Measurements from ENCODE around the gene PODN.

DNA sequence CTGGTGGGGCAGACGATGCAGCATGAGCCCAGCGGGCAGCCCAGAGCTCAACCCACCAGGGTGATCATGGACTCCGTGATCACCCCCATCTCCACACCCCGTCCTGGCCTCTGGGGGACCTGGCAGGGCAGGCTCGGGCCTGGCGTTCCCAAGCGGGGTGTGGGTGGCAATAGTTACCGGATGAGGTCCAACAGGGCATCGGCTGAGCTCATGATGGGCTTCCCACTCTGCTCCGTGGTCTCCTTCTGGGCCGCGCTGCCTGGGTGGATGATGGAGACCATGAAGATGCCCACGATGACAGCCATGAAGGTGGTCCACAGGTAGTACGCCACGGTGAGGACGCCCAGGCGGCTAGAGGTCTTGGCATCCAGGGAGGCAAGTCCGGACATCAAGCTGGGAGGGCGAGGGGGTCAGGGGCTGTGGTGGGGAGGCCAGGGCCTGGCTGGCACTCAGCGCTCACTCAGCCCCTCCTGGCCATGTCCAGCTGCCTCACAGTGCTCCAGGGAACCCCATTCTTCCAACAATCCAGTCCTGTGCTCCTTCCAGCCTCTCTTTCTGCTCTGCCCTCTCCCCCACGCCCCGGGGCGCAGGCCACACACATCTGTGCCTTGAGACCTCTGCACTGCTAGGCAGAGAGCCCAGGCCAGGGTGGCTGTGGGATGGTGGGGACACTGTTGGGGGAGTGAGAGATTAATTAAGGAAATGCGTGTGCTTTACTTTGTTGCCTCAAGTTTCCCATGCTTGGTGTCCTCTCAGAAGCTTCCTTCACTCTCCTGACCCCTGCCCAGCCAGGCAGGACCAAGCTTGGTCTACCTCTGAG lies 52.8 kb downstream of the PODN start:
- TF ChIP-seq, protein P1, sequence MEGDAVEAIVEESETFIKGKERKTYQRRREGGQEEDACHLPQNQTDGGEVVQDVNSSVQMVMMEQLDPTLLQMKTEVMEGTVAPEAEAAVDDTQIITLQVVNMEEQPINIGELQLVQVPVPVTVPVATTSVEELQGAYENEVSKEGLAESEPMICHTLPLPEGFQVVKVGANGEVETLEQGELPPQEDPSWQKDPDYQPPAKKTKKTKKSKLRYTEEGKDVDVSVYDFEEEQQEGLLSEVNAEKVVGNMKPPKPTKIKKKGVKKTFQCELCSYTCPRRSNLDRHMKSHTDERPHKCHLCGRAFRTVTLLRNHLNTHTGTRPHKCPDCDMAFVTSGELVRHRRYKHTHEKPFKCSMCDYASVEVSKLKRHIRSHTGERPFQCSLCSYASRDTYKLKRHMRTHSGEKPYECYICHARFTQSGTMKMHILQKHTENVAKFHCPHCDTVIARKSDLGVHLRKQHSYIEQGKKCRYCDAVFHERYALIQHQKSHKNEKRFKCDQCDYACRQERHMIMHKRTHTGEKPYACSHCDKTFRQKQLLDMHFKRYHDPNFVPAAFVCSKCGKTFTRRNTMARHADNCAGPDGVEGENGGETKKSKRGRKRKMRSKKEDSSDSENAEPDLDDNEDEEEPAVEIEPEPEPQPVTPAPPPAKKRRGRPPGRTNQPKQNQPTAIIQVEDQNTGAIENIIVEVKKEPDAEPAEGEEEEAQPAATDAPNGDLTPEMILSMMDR (IDR thresholded peaks at IDR 0.05): no peak
- TF ChIP-seq EP300 (IDR thresholded peaks at IDR 0.05): no peak

Data from ovary (tissue), 3 donors.